Thoracic aorta (tissue), 2 donors: ENCODE data around the gene PTGR3. TPM values are rescaled to one million over a fixed set of nuclear protein-coding genes. Genes with fewer than 3 reads are reported as not detected.

Experiments used
- ATAC-seq: fragments of 150-250 bp; one replicate; pipeline ENCODE4 v1.8.0; 2017; ENCODE audit warnings: low read depth; ENCODE audit not compliant: insufficient number of reproducible peaks, low FRiP score
- DNase-seq: peaks from one replicate; pipeline ENCODE4 v3.0.0-alpha.2; 2020; ENCODE audit warnings: low spot score
- H3K27ac ChIP-seq, 2 donors: fragments of 200-600 bp; sonication (generic); 1 replicate in 1 of 2; 2 replicates in 1 of 2; pipeline ENCODE4 v1.5.1; 2016; ENCODE audit warnings: mild to moderate bottlenecking in 2 of 2, moderate library complexity in 2 of 2
- H3K27me3 ChIP-seq: fragments of 200-600 bp; sonication (generic); replicated peaks from 2 replicates; pipeline ENCODE4 v1.6.0; 2016; ENCODE audit warnings: mild to moderate bottlenecking; ENCODE audit not compliant: insufficient read depth
- H3K36me3 ChIP-seq: fragments of 200-600 bp; sonication (generic); one replicate; pipeline ENCODE4 v1.5.1; 2016
- H3K4me1 ChIP-seq, 2 donors: fragments of 200-600 bp; sonication (generic); 1 replicate in 1 of 2; 2 replicates in 1 of 2; pipeline versions ENCODE4 v1.5.1 to v1.6.0; 2016; ENCODE audit warnings: low read depth in 2 of 2, mild to moderate bottlenecking in 1 of 2; ENCODE audit not compliant: control insufficient read depth in 1 of 2
- H3K4me3 ChIP-seq: fragments of 200-600 bp; sonication (generic); 2 replicates; pipeline ENCODE4 v1.5.1; 2016; ENCODE audit warnings: mild to moderate bottlenecking
- H3K9me3 ChIP-seq: fragments of 200-600 bp; sonication (generic); 2 replicates; pipeline ENCODE4 v1.5.1; 2016
- CTCF ChIP-seq: fragments of 200-600 bp; sonication (generic); IDR thresholded peaks from one replicate; pipeline ENCODE4 v1.5.1; 2019; ENCODE audit warnings: antibody characterized with exemption
- total RNA-seq, 2 donors: library from RNA; depleted of rRNA; stranded (reverse); fragments of >200 nt; gene quantifications; one replicate each; pipeline versions ENCODE4 v1.1.0 to v1.2.3, GENCODE V29; 2016

PTGR3 gene
- total RNA-seq, 2 donors from 2014 or later: 11.2 to 21.7 TPM

GRCh38 chr18:75244351-75245313 lies 35.7 kb upstream of the PTGR3 start:
- ATAC-seq (no peak), DNase-seq (no peak)
- no peak overlapping the region for H3K27ac ChIP-seq
- no peak overlapping the region for H3K4me3 ChIP-seq
- H3K4me1 ChIP-seq: peaks cover 8 to 16% of the 10 kb centered on the region in 2 donors
- TF ChIP-seq CTCF: no peak
- no peaks in the 10 kb centered on the region for H3K36me3 ChIP-seq
- H3K9me3 ChIP-seq: no peaks in the 10 kb centered on the region
- H3K27me3 ChIP-seq: no peaks in the 10 kb centered on the region

- ATAC-seq: no peak
- peaks cover 0 to under 1% of the 10 kb centered on the region in 2 donors for H3K4me1 ChIP-seq
- no peaks in the 10 kb centered on the region for H3K36me3 ChIP-seq
- H3K27me3 ChIP-seq: no peaks in the 10 kb centered on the region
- no peak for TF ChIP-seq CTCF
- H3K4me3 ChIP-seq: no peak overlapping the region
- DNase-seq: no peak
- H3K27ac ChIP-seq: no peak overlapping the region
- H3K9me3 ChIP-seq: no peaks in the 10 kb centered on the region
These were observed 32.8 kb upstream of the PTGR3 start for GRCh38 chr18:75241705-75242104.

GRCh38 chr18:75240433-75240832 lies 31.5 kb upstream of the PTGR3 start:
- Histone ChIP-seq H3K4me1 (no peaks in the 10 kb centered on the region), H3K27me3 (no peaks in the 10 kb centered on the region), H3K27ac (no peak overlapping the region), H3K36me3 (peaks cover 3% of the 10 kb centered on the region), H3K9me3 (no peaks in the 10 kb centered on the region), H3K4me3 (no peak overlapping the region)
- DNase-seq: no peak
- no peak for ATAC-seq
- no peak for TF ChIP-seq CTCF

GRCh38 chr18:75238786-75239185 lies 29.8 kb upstream of the PTGR3 start:
- H3K27ac ChIP-seq: no peak overlapping the region
- ATAC-seq (no peak), DNase-seq (no peak)
- no peaks in the 10 kb centered on the region for H3K27me3 ChIP-seq
- peaks cover 3% of the 10 kb centered on the region for H3K36me3 ChIP-seq
- TF ChIP-seq CTCF: no peak
- H3K4me3 ChIP-seq: no peak overlapping the region
- no peaks in the 10 kb centered on the region for H3K4me1 ChIP-seq
- no peaks in the 10 kb centered on the region for H3K9me3 ChIP-seq

- Histone ChIP-seq H3K4me1 (no peaks in the 10 kb centered on the region), H3K36me3 (peaks cover 3% of the 10 kb centered on the region), H3K4me3 (no peak overlapping the region), H3K27me3 (no peaks in the 10 kb centered on the region), H3K9me3 (no peaks in the 10 kb centered on the region), H3K27ac (no peak overlapping the region)
- no peak for ATAC-seq
- TF ChIP-seq CTCF: no peak
- no peak for DNase-seq
These were observed 29.2 kb upstream of the PTGR3 start for GRCh38 chr18:75238100-75238499.
